ENCODE measurements around the gene GMDS. TPM values are rescaled to one million over a fixed set of nuclear protein-coding genes. Genes with fewer than 3 reads are reported as not detected.

The GMDS gene
- total RNA-seq, 1 donor from 2014 or later: 30.2 TPM

GRCh38 chr6:2077826-2078225 lies 167.6 kb downstream of the GMDS start:
- TF ChIP-seq CTCF (IDR thresholded peaks at IDR 0.05) (no peak), POLR2A (IDR thresholded peaks at IDR 0.05) (no peak), POLR2AphosphoS5 (IDR thresholded peaks at IDR 0.05; ENCODE audit: insufficient read depth in 1 of 2, low read depth in 1 of 2) (no peak)
- H3K4me1 ChIP-seq: no peaks in the 10 kb centered on the region
- no peak for DNase-seq (ENCODE audit: extremely low spot score in 2 of 2)
- H3K4me3 ChIP-seq: no peak overlapping the region
- H3K27me3 ChIP-seq: no peaks in the 10 kb centered on the region
- H3K27ac ChIP-seq: no peak overlapping the region
- no peaks in the 10 kb centered on the region for H3K9me3 ChIP-seq
- no peaks in the 10 kb centered on the region for H3K36me3 ChIP-seq
- intact Hi-C loops (cut with DNase I): no loop called here

GRCh38 chr6:2073476-2073875 lies 171.9 kb downstream of the GMDS start:
- TF ChIP-seq CTCF (IDR thresholded peaks at IDR 0.05): no peak
- Histone ChIP-seq H3K27me3 (no peaks in the 10 kb centered on the region), H3K4me1 (no peaks in the 10 kb centered on the region), H3K27ac (no peak overlapping the region), H3K36me3 (no peaks in the 10 kb centered on the region), H3K4me3 (no peak overlapping the region), H3K9me3 (no peaks in the 10 kb centered on the region)
- intact Hi-C loops (cut with DNase I): no loop called here
- no peak for DNase-seq (ENCODE audit: extremely low spot score in 2 of 2)

- Histone ChIP-seq H3K9me3 (no peaks in the 10 kb centered on the region), H3K4me3 (no peak overlapping the region), H3K4me1 (no peaks in the 10 kb centered on the region), H3K27me3 (no peaks in the 10 kb centered on the region), H3K27ac (no peak overlapping the region), H3K36me3 (no peaks in the 10 kb centered on the region)
- no peak for DNase-seq (ENCODE audit: extremely low spot score in 2 of 2)
- intact Hi-C loops (cut with DNase I): no loop called here
- TF ChIP-seq CTCF (IDR thresholded peaks at IDR 0.05) (no peak), POLR2A (IDR thresholded peaks at IDR 0.05) (no peak), POLR2AphosphoS5 (IDR thresholded peaks at IDR 0.05; ENCODE audit: insufficient read depth in 1 of 2, low read depth in 1 of 2) (no peak)
Measured at GRCh38 chr6:2072453-2072852, 173.0 kb downstream of the GMDS start.

GRCh38 chr6:2063547-2063946 lies 181.9 kb downstream of the GMDS start:
- Histone ChIP-seq H3K27ac (no peak overlapping the region), H3K27me3 (no peaks in the 10 kb centered on the region), H3K4me3 (no peak overlapping the region), H3K4me1 (peaks cover 11% of the 10 kb centered on the region), H3K9me3 (no peaks in the 10 kb centered on the region), H3K36me3 (no peaks in the 10 kb centered on the region)
- intact Hi-C loops (cut with DNase I): no loop called here
- TF ChIP-seq POLR2AphosphoS5 (IDR thresholded peaks at IDR 0.05; ENCODE audit: insufficient read depth in 1 of 2, low read depth in 1 of 2) (no peak), CTCF (IDR thresholded peaks at IDR 0.05) (no peak), POLR2A (IDR thresholded peaks at IDR 0.05) (no peak)
- no peak for DNase-seq (ENCODE audit: extremely low spot score in 2 of 2)

- Histone ChIP-seq H3K4me3 (no peak overlapping the region), H3K27ac (no peak overlapping the region), H3K4me1 (peaks cover 11% of the 10 kb centered on the region), H3K27me3 (no peaks in the 10 kb centered on the region), H3K9me3 (no peaks in the 10 kb centered on the region), H3K36me3 (no peaks in the 10 kb centered on the region)
- TF ChIP-seq POLR2A (IDR thresholded peaks at IDR 0.05) (no peak), CTCF (IDR thresholded peaks at IDR 0.05) (no peak), POLR2AphosphoS5 (IDR thresholded peaks at IDR 0.05; ENCODE audit: insufficient read depth in 1 of 2, low read depth in 1 of 2) (no peak)
- DNase-seq (ENCODE audit: extremely low spot score in 2 of 2): no peak
- intact Hi-C loops (cut with DNase I): no loop called here
Measured at GRCh38 chr6:2061880-2062279, 183.5 kb downstream of the GMDS start.

Data from vagina (tissue), 2 donors.